GM12878 (cell line): ENCODE results near the gene ZNF436. TPM values are rescaled to one million over a fixed set of nuclear protein-coding genes. Genes with fewer than 3 reads are reported as not detected.

Source experiments
- ATAC-seq: fragments of 200-7000 bp; cut with Tn5 transposase; 3 replicates; pipeline ENCODE4 v1.9.1; 2020; ENCODE audit warnings: mild to moderate bottlenecking, moderate library complexity
- BruUV-seq: library from RNA; stranded (reverse); fragments of 400-500 nt; replicated peaks from 2 replicates; lab custom pipeline; 2021; lab: Mats Ljungman, UMichigan
- CTCF ChIA-PET: fragments of 300-600 bp; sonication (Branson Sonifier 250); formaldehyde crosslinking; extraction: SDS; loops from one replicate; lab custom pipeline; 2021; ENCODE audit warnings: inconsistent platforms; lab: Yijun Ruan, JAX
- POLR2A ChIA-PET: fragments of 350-600 bp; formaldehyde crosslinking; extraction: SDS; loops from one replicate; lab custom pipeline; 2021; ENCODE audit warnings: inconsistent platforms; lab: Charles Lee
- RAD21 ChIA-PET: fragments of 300-600 bp; sonication (Branson Sonifier 250); formaldehyde crosslinking; loops from one replicate; lab custom pipeline; 2023; ENCODE audit warnings: antibody characterized with exemption; ENCODE audit not compliant: unreplicated experiment; lab: Charles Lee
- SMC1A ChIA-PET: fragments of 300-600 bp; sonication (Branson Sonifier 250); formaldehyde crosslinking; loops from one replicate; lab custom pipeline; 2023; ENCODE audit not compliant: unreplicated experiment, uncharacterized antibody; lab: Charles Lee
- DNase-seq: peaks from one replicate; pipeline ENCODE4 v3.0.0-alpha.2; 2011; ENCODE audit warnings: low read depth, low spot score
- FAIRE-seq: peaks from 3 replicates; lab custom pipeline; 2011; peaks lifted over from hg19 to GRCh38; lab: Jason Lieb, UNC
- H2AFZ ChIP-seq: 2 replicates; pipeline ENCODE4 v1.6.0; 2011; ENCODE audit warnings: low read depth, low read length, control low read depth; ENCODE audit not compliant: control insufficient read depth
- H3K27ac ChIP-seq: 2 replicates; pipeline ENCODE4 v1.5.1; 2011; ENCODE audit warnings: control low read depth; ENCODE audit not compliant: control insufficient read depth, insufficient read depth
- H3K27me3 ChIP-seq, 2 experiments: replicated peaks in 1 of 2; 2 replicates each; pipeline versions ENCODE4 v1.6.0 to v1.6.1; 2011; ENCODE audit warnings: low read length in 1 of 2; ENCODE audit not compliant: control insufficient read depth in 2 of 2, insufficient read depth in 2 of 2
- H3K36me3 ChIP-seq, 2 experiments: 2 replicates each; pipeline ENCODE4 v1.5.1; 2011; ENCODE audit warnings: low read length in 1 of 2; ENCODE audit not compliant: control insufficient read depth in 2 of 2, insufficient read depth in 2 of 2
- H3K4me1 ChIP-seq: 2 replicates; pipeline ENCODE4 v1.6.1; 2011; ENCODE audit warnings: mild to moderate bottlenecking, low read length, moderate library complexity, mixed read lengths; ENCODE audit not compliant: control insufficient read depth, insufficient read depth
- H3K4me2 ChIP-seq: 2 replicates; pipeline ENCODE4 v1.6.0; 2011; ENCODE audit warnings: control low read depth; ENCODE audit not compliant: control insufficient read depth, insufficient read depth
- H3K4me3 ChIP-seq: fragments of 200-600 bp; sonication (generic); 2 replicates; pipeline ENCODE4 v1.5.1; 2016
- H3K79me2 ChIP-seq: 2 replicates; pipeline ENCODE4 v1.6.0; 2011; ENCODE audit warnings: low read length; ENCODE audit not compliant: control insufficient read depth, insufficient read depth
- H3K9ac ChIP-seq: 2 replicates; pipeline ENCODE4 v1.8.0; 2011; ENCODE audit warnings: low read length, control low read depth, mixed read lengths; ENCODE audit not compliant: control insufficient read depth, insufficient read depth
- H3K9me3 ChIP-seq: replicated peaks from 3 replicates; pipeline ENCODE4 v1.5.1; 2011; ENCODE audit warnings: mild to moderate bottlenecking, low read length; ENCODE audit not compliant: control insufficient read depth, insufficient read depth
- H4K20me1 ChIP-seq: 2 replicates; pipeline ENCODE4 v1.6.0; 2011; ENCODE audit not compliant: control insufficient read depth, insufficient read depth
- CBX5 ChIP-seq: sonication (generic); IDR thresholded peaks from 2 replicates; pipeline ENCODE4 v1.6.1; 2016; ENCODE audit warnings: low read depth, moderate library complexity, mild to moderate bottlenecking, inconsistent platforms
- CEBPB ChIP-seq, 2 experiments: fragments of 150-350 bp in 1 of 2; IDR thresholded peaks; 2 replicates each; pipeline ENCODE4 v1.6.1; 2012 to 2014; ENCODE audit warnings: low read depth in 2 of 2, low read length in 2 of 2, borderline replicate concordance in 1 of 2, inconsistent platforms in 1 of 2
- CHD2 ChIP-seq: IDR thresholded peaks from 2 replicates; pipeline ENCODE4 v1.6.1; 2011; ENCODE audit warnings: low read depth, low read length, improper control_type of control experiment, borderline replicate concordance
- NKRF ChIP-seq: fragments of 450-650 bp; conservative IDR thresholded peaks from 2 replicates; pipeline ENCODE4 v1.6.1; 2017; ENCODE audit warnings: mild to moderate bottlenecking, moderate library complexity
- NR2C2 ChIP-seq: IDR thresholded peaks from 2 replicates; pipeline ENCODE4 v1.6.1; 2011; ENCODE audit warnings: borderline replicate concordance, low read depth; ENCODE audit not compliant: control insufficient read depth, insufficient read length
- SP1 ChIP-seq: IDR thresholded peaks from one replicate; pipeline ENCODE4 v1.6.1; 2011; ENCODE audit warnings: low read depth, low read length
- STAT3 ChIP-seq: IDR thresholded peaks from 2 replicates; pipeline ENCODE4 v1.6.1; 2011; ENCODE audit warnings: low read depth, low read length, improper control_type of control experiment
- ZNF384 ChIP-seq: IDR thresholded peaks from 2 replicates; pipeline ENCODE4 v1.6.1; 2012; ENCODE audit warnings: low read depth, mild to moderate bottlenecking, low read length, improper control_type of control experiment, borderline replicate concordance
- WGBS: methylation state at CpG from one replicate; pipeline ENCODE4 v1.1.6; 2016; ENCODE audit warnings: low lambda C conversion rate; ENCODE audit not compliant: insufficient replicate concordance, insufficient coverage; ENCODE audit errors: missing lambda C conversion rate; 5-methylcytosine and 5-hydroxymethylcytosine counted together
- in situ Hi-C: fragments of 300-500 bp; cut with MboI; formaldehyde crosslinking; loops from 9 replicates; pipeline ENCODE4 v1.14.3; 2018; ENCODE audit warnings: mixed read lengths
- intact Hi-C: fragments of 100-400 bp; cut with micrococcal nuclease; formaldehyde crosslinking; loops from one replicate; pipeline ENCODE4 v1.14.2; 2022; ENCODE audit not compliant: unreplicated experiment
- polyA plus RNA-seq, 11 experiments: library from polyadenylated mRNA; depleted of rRNA in 4 of 11; unstranded in 6 of 11; stranded (reverse) in 5 of 11; fragments of >200 nt; fragmentation: Nextera tagmentation in 4 of 11; fragmentation: Illumina TruSeq in 1 of 11; extraction: Ambion mirVana in 4 of 11; extraction: Trizol in 1 of 11; gene quantifications; 1 replicate in 1 of 11; 2 replicates in 10 of 11; pipeline versions ENCODE4 v1.2.1 to v1.2.3, GENCODE V29; 2011 to 2016; ENCODE audit warnings: inconsistent platforms in 2 of 11, missing spikeins in 2 of 11, low read depth in 1 of 11
- total RNA-seq, 4 experiments: library from RNA; depleted of rRNA in 3 of 4; stranded (reverse); fragments of >200 nt in 3 of 4; fragmentation: Illumina TruSeq in 1 of 4; extraction: Trizol in 1 of 4; gene quantifications; 2 replicates each; pipeline versions ENCODE4 v1.2.1 to v1.2.3, GENCODE V29; 2013 to 2021
- TF ChIP-seq, protein P1 (sequence below): fragments of 150-350 bp; IDR thresholded peaks from 2 replicates; pipeline ENCODE4 v1.6.1; 2016; ENCODE audit warnings: low read depth, low read length
- TF ChIP-seq, protein P2 (sequence below): fragments of 450-650 bp; IDR thresholded peaks from 2 replicates; pipeline ENCODE4 v1.6.1; 2016; ENCODE audit warnings: mild to moderate bottlenecking

The ZNF436 gene
- total and polyA plus RNA-seq, 10 of the 15 experiments (the other 5 are each of a cell fraction or from before 2014, with no cell fraction given): 0.85 to 4.7 (median 3.0) TPM

- no peak for TF ChIP-seq CHD2
Observed at GRCh38 chr1:23393706-23394105, 24.1 kb upstream of the ZNF436 start (continued).

DNA sequence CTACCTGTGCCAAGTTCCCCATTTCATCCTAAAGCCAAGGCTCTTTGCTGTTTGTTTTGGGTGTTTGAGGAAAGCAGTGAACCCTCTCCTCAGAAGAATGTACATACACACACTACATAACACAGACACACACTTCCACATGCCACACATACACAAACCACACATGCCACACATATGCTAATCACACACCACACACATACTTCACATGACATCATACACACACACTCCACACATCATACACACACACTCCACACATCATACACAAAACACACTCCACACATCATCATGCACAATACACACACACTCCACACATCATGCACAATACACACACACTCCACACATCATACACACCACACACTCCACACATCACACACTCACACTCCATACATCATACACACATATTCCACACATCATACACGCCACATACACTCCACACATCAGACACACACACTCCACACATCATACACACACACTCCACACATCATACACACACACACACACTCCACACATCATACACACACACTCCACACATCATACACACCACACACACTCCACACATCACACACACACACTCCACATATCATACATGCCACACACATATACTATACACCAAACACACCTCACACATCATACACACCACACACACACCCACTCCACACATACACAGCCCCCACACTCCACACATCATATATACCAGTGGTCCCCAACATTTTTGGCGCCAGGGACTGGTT is 22.7 kb upstream of the ZNF436 start:
- BruUV-seq: no TSS peak
- CTCF ChIA-PET: no interaction called here
- intact Hi-C loops (no loop called here), in situ Hi-C loops (no loop called here)
- no peaks in the 10 kb centered on the region for H3K79me2 ChIP-seq
- no peak overlapping the region for H3K4me2 ChIP-seq
- H3K9ac ChIP-seq: no peak overlapping the region
- no peak overlapping the region for H3K27ac ChIP-seq
- SMC1A ChIA-PET: no interaction called here
- H3K4me3 ChIP-seq: no peak overlapping the region
- ATAC-seq (no peak), DNase-seq (no peak), FAIRE-seq (peak; percentile 99)
- POLR2A ChIA-PET: no interaction called here
- peaks cover 0 to 2% of the 10 kb centered on the region in 2 experiments; a peak in 2 of 4 replicates for H3K27me3 ChIP-seq
- H3K9me3 ChIP-seq: no peaks in the 10 kb centered on the region
- no peaks in the 10 kb centered on the region for H3K4me1 ChIP-seq
- WGBS: 15% methylated on average over 2 of the region's 2 CpGs
- H2AFZ ChIP-seq: no peak overlapping the region
- H4K20me1 ChIP-seq: no peaks in the 10 kb centered on the region
- RAD21 ChIA-PET: no interaction called here
- H3K36me3 ChIP-seq: no peaks in the 10 kb centered on the region
- no peak for TF ChIP-seq NR2C2
- TF ChIP-seq, protein P1, sequence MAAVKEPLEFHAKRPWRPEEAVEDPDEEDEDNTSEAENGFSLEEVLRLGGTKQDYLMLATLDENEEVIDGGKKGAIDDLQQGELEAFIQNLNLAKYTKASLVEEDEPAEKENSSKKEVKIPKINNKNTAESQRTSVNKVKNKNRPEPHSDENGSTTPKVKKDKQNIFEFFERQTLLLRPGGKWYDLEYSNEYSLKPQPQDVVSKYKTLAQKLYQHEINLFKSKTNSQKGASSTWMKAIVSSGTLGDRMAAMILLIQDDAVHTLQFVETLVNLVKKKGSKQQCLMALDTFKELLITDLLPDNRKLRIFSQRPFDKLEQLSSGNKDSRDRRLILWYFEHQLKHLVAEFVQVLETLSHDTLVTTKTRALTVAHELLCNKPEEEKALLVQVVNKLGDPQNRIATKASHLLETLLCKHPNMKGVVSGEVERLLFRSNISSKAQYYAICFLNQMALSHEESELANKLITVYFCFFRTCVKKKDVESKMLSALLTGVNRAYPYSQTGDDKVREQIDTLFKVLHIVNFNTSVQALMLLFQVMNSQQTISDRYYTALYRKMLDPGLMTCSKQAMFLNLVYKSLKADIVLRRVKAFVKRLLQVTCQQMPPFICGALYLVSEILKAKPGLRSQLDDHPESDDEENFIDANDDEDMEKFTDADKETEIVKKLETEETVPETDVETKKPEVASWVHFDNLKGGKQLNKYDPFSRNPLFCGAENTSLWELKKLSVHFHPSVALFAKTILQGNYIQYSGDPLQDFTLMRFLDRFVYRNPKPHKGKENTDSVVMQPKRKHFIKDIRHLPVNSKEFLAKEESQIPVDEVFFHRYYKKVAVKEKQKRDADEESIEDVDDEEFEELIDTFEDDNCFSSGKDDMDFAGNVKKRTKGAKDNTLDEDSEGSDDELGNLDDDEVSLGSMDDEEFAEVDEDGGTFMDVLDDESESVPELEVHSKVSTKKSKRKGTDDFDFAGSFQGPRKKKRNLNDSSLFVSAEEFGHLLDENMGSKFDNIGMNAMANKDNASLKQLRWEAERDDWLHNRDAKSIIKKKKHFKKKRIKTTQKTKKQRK: no peak
- TF ChIP-seq CEBPB (IDR thresholded peaks at IDR 0.05; ENCODE audit: borderline replicate concordance in 1 of 2, low read depth in 2 of 2, low read length in 2 of 2): no peak
- TF ChIP-seq NKRF: no peak
- no peak for TF ChIP-seq STAT3
- no peak for TF ChIP-seq SP1
- TF ChIP-seq ZNF384: no peak
- TF ChIP-seq, protein P2, sequence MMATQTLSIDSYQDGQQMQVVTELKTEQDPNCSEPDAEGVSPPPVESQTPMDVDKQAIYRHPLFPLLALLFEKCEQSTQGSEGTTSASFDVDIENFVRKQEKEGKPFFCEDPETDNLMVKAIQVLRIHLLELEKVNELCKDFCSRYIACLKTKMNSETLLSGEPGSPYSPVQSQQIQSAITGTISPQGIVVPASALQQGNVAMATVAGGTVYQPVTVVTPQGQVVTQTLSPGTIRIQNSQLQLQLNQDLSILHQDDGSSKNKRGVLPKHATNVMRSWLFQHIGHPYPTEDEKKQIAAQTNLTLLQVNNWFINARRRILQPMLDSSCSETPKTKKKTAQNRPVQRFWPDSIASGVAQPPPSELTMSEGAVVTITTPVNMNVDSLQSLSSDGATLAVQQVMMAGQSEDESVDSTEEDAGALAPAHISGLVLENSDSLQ: no peak
- TF ChIP-seq CBX5: no peak
